Progenitor cell of endocrine pancreas (in vitro differentiated cells): Measurements from ENCODE around the gene RBMS1. TPM values are rescaled to one million over a fixed set of nuclear protein-coding genes. Genes with fewer than 3 reads are reported as not detected.
A peak's percentile ranks its signal among the peaks of the same experiment; 100 is the strongest.

Source experiments
- DNase-seq: peaks from one replicate; pipeline ENCODE4 v3.0.0; 2021; ENCODE audit warnings: low spot score; ENCODE audit not compliant: unreplicated experiment
- H3K27ac Mint-ChIP-seq: 2 replicates; pipeline ENCODE4 v1.8.0; 2021; ENCODE audit warnings: mild to moderate bottlenecking, moderate library complexity, mixed read lengths
- H3K27me3 Mint-ChIP-seq: 2 replicates; pipeline ENCODE4 v1.8.0; 2021; ENCODE audit warnings: mixed read lengths
- H3K36me3 Mint-ChIP-seq: 2 replicates; pipeline ENCODE4 v1.8.0; 2022; ENCODE audit warnings: mixed read lengths; ENCODE audit not compliant: insufficient read depth
- H3K4me1 Mint-ChIP-seq: 2 replicates; pipeline ENCODE4 v1.8.0; 2021; ENCODE audit warnings: low read depth, mixed read lengths
- H3K4me3 Mint-ChIP-seq: 2 replicates; pipeline ENCODE4 v1.8.0; 2021; ENCODE audit warnings: low read depth, mild to moderate bottlenecking, moderate library complexity, mixed read lengths
- H3K9me3 Mint-ChIP-seq: 2 replicates; pipeline ENCODE4 v1.8.0; 2021; ENCODE audit warnings: low read depth, mixed read lengths
- total RNA-seq: library from RNA; stranded (reverse); gene quantifications from 2 replicates; pipeline ENCODE4 v1.2.1, GENCODE V29; 2021
- TF ChIP-seq, protein P1 (sequence below): fragments of 200-600 bp; sonication (generic); IDR thresholded peaks from one replicate; pipeline ENCODE4 v1.5.0; 2021; ENCODE audit warnings: antibody characterized with exemption, mild to moderate bottlenecking; ENCODE audit not compliant: unreplicated experiment

Gene RBMS1
- total RNA-seq, 1 donor from 2014 or later, result 59.8 TPM

DNA sequence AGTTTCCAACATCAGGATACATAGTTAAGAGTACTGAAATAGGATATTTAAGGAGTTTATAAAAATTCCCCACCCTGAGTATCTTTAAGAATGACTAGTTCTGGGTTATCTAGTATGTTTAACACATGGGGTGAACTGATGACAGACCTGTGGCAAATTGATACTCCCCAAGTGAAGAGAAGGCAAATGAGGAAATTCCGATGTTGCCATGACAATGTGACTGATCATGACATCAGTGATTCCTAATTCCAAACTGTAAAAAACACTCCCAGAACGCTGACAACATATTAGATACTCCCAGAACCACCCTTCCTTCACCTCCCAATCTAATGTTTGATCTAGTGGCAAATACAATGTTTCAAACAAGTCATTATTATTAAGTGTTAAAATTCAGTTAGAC lies 77.6 kb downstream of the RBMS1 start:
- TF ChIP-seq, protein P1, sequence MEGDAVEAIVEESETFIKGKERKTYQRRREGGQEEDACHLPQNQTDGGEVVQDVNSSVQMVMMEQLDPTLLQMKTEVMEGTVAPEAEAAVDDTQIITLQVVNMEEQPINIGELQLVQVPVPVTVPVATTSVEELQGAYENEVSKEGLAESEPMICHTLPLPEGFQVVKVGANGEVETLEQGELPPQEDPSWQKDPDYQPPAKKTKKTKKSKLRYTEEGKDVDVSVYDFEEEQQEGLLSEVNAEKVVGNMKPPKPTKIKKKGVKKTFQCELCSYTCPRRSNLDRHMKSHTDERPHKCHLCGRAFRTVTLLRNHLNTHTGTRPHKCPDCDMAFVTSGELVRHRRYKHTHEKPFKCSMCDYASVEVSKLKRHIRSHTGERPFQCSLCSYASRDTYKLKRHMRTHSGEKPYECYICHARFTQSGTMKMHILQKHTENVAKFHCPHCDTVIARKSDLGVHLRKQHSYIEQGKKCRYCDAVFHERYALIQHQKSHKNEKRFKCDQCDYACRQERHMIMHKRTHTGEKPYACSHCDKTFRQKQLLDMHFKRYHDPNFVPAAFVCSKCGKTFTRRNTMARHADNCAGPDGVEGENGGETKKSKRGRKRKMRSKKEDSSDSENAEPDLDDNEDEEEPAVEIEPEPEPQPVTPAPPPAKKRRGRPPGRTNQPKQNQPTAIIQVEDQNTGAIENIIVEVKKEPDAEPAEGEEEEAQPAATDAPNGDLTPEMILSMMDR, result no peak
- Mint-ChIP-seq H3K27ac (no peak overlapping the region), H3K27me3 (no peaks in the 10 kb centered on the region), H3K4me3 (no peak overlapping the region), H3K4me1 (peaks cover 2% of the 10 kb centered on the region), H3K9me3 (no peaks in the 10 kb centered on the region), H3K36me3 (no peaks in the 10 kb centered on the region)
- no peak for DNase-seq

DNA sequence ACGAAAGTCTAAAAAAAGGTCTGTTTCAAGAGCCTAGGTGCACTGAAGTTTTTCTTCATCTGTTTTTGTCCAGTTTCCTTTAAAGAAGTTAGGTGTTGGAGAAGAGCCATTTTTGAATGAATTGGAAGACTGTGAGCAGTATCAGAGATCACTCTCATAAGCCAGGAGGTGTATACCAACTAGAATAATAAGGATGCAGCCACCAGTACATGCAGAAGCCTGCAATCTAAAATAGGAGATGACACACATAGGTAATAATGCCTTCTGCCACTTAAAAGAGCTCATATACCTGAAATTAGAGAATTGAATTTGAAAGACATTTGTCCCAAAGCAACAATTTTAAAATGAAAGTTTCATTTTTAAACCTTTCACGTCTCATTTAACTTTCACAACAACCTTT lies 81.7 kb downstream of the RBMS1 start:
- Mint-ChIP-seq H3K4me1 (peaks cover 10% of the 10 kb centered on the region), H3K9me3 (no peaks in the 10 kb centered on the region)

DNA sequence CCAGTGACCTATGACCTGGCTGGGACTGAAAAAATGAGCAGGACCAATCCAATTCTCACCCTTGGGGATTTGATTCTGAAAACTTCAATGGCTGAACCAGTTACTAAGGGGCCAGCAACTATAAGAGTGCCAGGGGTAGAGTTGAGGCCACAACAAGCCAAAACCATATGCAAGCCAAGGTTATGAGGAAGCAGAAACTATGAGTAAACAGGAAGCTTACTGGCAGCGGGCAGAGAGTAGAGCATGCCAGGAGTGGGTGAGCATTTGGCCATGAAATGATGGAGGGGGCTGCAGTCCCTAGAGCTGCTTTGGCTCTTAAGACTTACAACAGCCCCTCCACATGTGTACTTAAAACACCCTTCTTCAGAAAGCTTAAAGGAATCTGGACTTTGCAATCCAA lies 82.4 kb downstream of the RBMS1 start:
- peaks cover 17% of the 10 kb centered on the region for H3K4me1 Mint-ChIP-seq
- TF ChIP-seq, protein P1, result no peak
- H3K27ac Mint-ChIP-seq, result no peak overlapping the region
- H3K9me3 Mint-ChIP-seq, result no peaks in the 10 kb centered on the region
- H3K4me3 Mint-ChIP-seq, result no peak overlapping the region
- H3K36me3 Mint-ChIP-seq, result no peaks in the 10 kb centered on the region
- peaks cover 10% of the 10 kb centered on the region for H3K27me3 Mint-ChIP-seq
- DNase-seq, result no peak

More for the DNA sequence above, 81.7 kb downstream of the RBMS1 start:
- TF ChIP-seq, protein P1, result no peak
- no peak overlapping the region for H3K4me3 Mint-ChIP-seq
- H3K27me3 Mint-ChIP-seq, result peaks cover 10% of the 10 kb centered on the region
- H3K36me3 Mint-ChIP-seq, result no peaks in the 10 kb centered on the region
- no peak for DNase-seq
- H3K27ac Mint-ChIP-seq, result no peak overlapping the region

DNA sequence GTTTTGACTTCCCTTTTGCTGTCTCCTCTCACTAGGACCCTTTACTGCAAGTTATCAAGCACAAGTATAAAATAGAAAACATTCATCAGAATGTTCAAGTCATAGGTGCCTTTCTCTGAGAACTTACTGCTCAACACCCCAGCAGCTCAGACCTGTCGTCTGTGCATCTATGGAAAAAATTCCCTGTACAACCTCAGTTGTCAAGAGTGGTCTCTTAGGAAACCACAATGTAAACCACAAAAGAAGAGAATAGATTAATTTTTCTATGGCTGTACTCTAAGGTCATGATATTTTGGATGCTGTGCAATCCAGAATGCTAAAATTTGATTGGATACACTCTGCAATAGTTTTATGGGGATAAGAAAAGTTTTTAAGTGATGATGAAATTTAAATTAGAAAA lies 84.1 kb downstream of the RBMS1 start:
- H3K4me3 Mint-ChIP-seq, result no peak overlapping the region
- H3K27ac Mint-ChIP-seq, result no peak overlapping the region
- peaks cover 10% of the 10 kb centered on the region for H3K27me3 Mint-ChIP-seq
- no peaks in the 10 kb centered on the region for H3K9me3 Mint-ChIP-seq
- DNase-seq, result no peak
- peaks cover 27% of the 10 kb centered on the region for H3K4me1 Mint-ChIP-seq
- no peaks in the 10 kb centered on the region for H3K36me3 Mint-ChIP-seq
- TF ChIP-seq, protein P1, result no peak

DNA sequence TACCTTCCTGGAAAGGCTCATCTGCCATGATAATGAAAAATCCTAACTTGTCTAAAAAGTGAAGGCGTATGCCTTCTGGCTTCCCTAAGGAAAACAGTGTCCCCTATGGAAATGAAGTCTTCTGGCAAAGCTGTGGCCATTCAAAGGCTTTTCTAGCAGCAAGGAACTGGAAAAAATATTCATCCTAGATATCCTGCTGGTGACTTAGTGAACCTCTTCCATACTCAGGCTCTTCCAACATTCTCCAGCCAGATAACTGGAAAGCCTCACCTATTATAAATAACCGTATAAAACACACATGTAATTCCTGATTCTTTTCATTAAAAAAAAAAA lies 84.7 kb downstream of the RBMS1 start:
- H3K27me3 Mint-ChIP-seq, result peaks cover 10% of the 10 kb centered on the region
- H3K9me3 Mint-ChIP-seq, result no peaks in the 10 kb centered on the region
- H3K27ac Mint-ChIP-seq, result peak overlapping the region; percentile 96
- H3K4me3 Mint-ChIP-seq, result peak overlapping the region; percentile 83
- H3K4me1 Mint-ChIP-seq, result peaks cover 27% of the 10 kb centered on the region
- no peaks in the 10 kb centered on the region for H3K36me3 Mint-ChIP-seq
- no peak for DNase-seq
- TF ChIP-seq, protein P1, result peak; percentile 16
